HG03066 (cell line): ENCODE measurements around the gene NKX3-2.

ENCODE experiments used
- ATAC-seq: cut with Tn5 transposase; IDR thresholded peaks from one replicate; pipeline ENCODE4 v1.9.1; 2021; ENCODE audit warnings: low read depth; ENCODE audit not compliant: unreplicated experiment

The NKX3-2 gene

GRCh38 chr4:13534344-13535063 is 9.8 kb downstream of the NKX3-2 start:
- no peak for ATAC-seq

- ATAC-seq: no peak
Measured at GRCh38 chr4:13533670-13534343, 10.5 kb downstream of the NKX3-2 start.

GRCh38 chr4:13531625-13531998 is 12.7 kb downstream of the NKX3-2 start:
- ATAC-seq: no peak

GRCh38 chr4:13530823-13531624 is 13.3 kb downstream of the NKX3-2 start:
- no peak for ATAC-seq

GRCh38 chr4:13529128-13529919 is 15.0 kb downstream of the NKX3-2 start:
- ATAC-seq: no peak

GRCh38 chr4:13528821-13529127 is 15.5 kb downstream of the NKX3-2 start:
- ATAC-seq: no peak

- ATAC-seq: peak; percentile 75
Measured at GRCh38 chr4:13527981-13528820, 16.1 kb downstream of the NKX3-2 start.

- no peak for ATAC-seq
Measured at GRCh38 chr4:13527192-13527980, 16.9 kb downstream of the NKX3-2 start.

- ATAC-seq: no peak
Measured at GRCh38 chr4:13526658-13527057, 17.6 kb downstream of the NKX3-2 start.

GRCh38 chr4:13525606-13526281 is 18.6 kb downstream of the NKX3-2 start:
- ATAC-seq: no peak

- ATAC-seq: no peak
Measured at GRCh38 chr4:13524504-13525243, 19.6 kb downstream of the NKX3-2 start.

GRCh38 chr4:13523591-13524503 is 20.5 kb downstream of the NKX3-2 start:
- no peak for ATAC-seq

- ATAC-seq: no peak
Measured at GRCh38 chr4:13523105-13523477, 21.2 kb downstream of the NKX3-2 start.

GRCh38 chr4:13522282-13523104 is 21.8 kb downstream of the NKX3-2 start:
- ATAC-seq: no peak

- ATAC-seq: no peak
Measured at GRCh38 chr4:13521047-13521446, 23.3 kb downstream of the NKX3-2 start.

GRCh38 chr4:13516315-13516860 is 27.9 kb downstream of the NKX3-2 start:
- no peak for ATAC-seq
